RCC 7860 (cell line): ENCODE data around the gene DMXL1.
"Not testable (repeated sequence)": the region's sequence is repeated elsewhere in the genome, so short reads cannot be mapped to it uniquely, and the experiment has no call there.

ENCODE experiments used
- DNase-seq: peaks from one replicate; pipeline ENCODE4 v3.0.0-alpha.2; 2015; ENCODE audit warnings: low spot score
- FAIRE-seq: peaks from 2 replicates; lab custom pipeline; 2012; peaks lifted over from hg19 to GRCh38; lab: Jason Lieb, UNC

Gene DMXL1

GRCh38 chr5:119191944-119192343 is 121.1 kb downstream of the DMXL1 start:
- FAIRE-seq (no peak), DNase-seq (no peak)

- FAIRE-seq (no peak), DNase-seq (no peak)
These were observed 129.9 kb downstream of the DMXL1 start for GRCh38 chr5:119200795-119201194.

- no peak for DNase-seq
- no peak for FAIRE-seq
These were observed 136.2 kb downstream of the DMXL1 start for GRCh38 chr5:119207105-119207504.

GRCh38 chr5:119212026-119212425 is 141.1 kb downstream of the DMXL1 start:
- FAIRE-seq (no peak), DNase-seq (no peak)

- DNase-seq: no peak
- no peak for FAIRE-seq
These were observed 141.8 kb downstream of the DMXL1 start for GRCh38 chr5:119212676-119213075.

- FAIRE-seq: no peak
- no peak for DNase-seq
These were observed 146.3 kb downstream of the DMXL1 start for GRCh38 chr5:119217183-119217582.

GRCh38 chr5:119218830-119219782 is 148.2 kb downstream of the DMXL1 start:
- FAIRE-seq: no peak

GRCh38 chr5:119220576-119221197 is 149.8 kb downstream of the DMXL1 start:
- FAIRE-seq: no peak

More at GRCh38 chr5:119218830-119219782, 148.2 kb downstream of the DMXL1 start:
- DNase-seq: no peak

GRCh38 chr5:119221330-119221729 is 150.4 kb downstream of the DMXL1 start:
- FAIRE-seq: no peak
- no peak for DNase-seq

More at GRCh38 chr5:119220576-119221197, 149.8 kb downstream of the DMXL1 start:
- no peak for DNase-seq

- FAIRE-seq (no peak), DNase-seq (no peak)
These were observed 159.1 kb downstream of the DMXL1 start for GRCh38 chr5:119229950-119230349.

- DNase-seq (no peak), FAIRE-seq (no peak)
These were observed 167.6 kb downstream of the DMXL1 start for GRCh38 chr5:119238265-119239118.

GRCh38 chr5:119239119-119239417 is 168.2 kb downstream of the DMXL1 start:
- FAIRE-seq: no peak
- DNase-seq: no peak

GRCh38 chr5:119239826-119240225 is 168.9 kb downstream of the DMXL1 start:
- not testable (repeated sequence) for DNase-seq, FAIRE-seq

- no peak for FAIRE-seq
- no peak for DNase-seq
These were observed 173.0 kb downstream of the DMXL1 start for GRCh38 chr5:119243888-119244287.

GRCh38 chr5:119250946-119251901 is 180.3 kb downstream of the DMXL1 start:
- DNase-seq: no peak
- no peak for FAIRE-seq

GRCh38 chr5:119255571-119256356 is 184.9 kb downstream of the DMXL1 start:
- FAIRE-seq (no peak), DNase-seq (no peak)

GRCh38 chr5:119257613-119258012 is 186.7 kb downstream of the DMXL1 start:
- FAIRE-seq: no peak
- no peak for DNase-seq

- DNase-seq: no peak
- FAIRE-seq: no peak
These were observed 192.8 kb downstream of the DMXL1 start for GRCh38 chr5:119263639-119264038.

- DNase-seq (no peak), FAIRE-seq (no peak)
These were observed 193.3 kb downstream of the DMXL1 start for GRCh38 chr5:119264186-119264585.
